NCI-H1105 treated with DMSO at 0.1 percent for 48 hours (cell line): ENCODE data around the gene HPCA.

Source experiments
- DNase-seq: peaks from one replicate; lab custom pipeline; 2025; lab: John Stamatoyannopoulos, UW

The HPCA gene

GRCh38 chr1:32889731-32890278 lies 3.5 kb downstream of the HPCA start:
- no peak for DNase-seq

GRCh38 chr1:32890516-32891240 lies 4.4 kb downstream of the HPCA start:
- DNase-seq, result no peak

- no peak for DNase-seq
These were observed 4.9 kb downstream of the HPCA start for GRCh38 chr1:32891241-32891570.

GRCh38 chr1:32891630-32892029 lies 5.3 kb downstream of the HPCA start:
- DNase-seq, result no peak

- DNase-seq, result peak; percentile 67
These were observed 6.3 kb downstream of the HPCA start for GRCh38 chr1:32892368-32893197.

GRCh38 chr1:32893198-32894018 lies 7.1 kb downstream of the HPCA start:
- DNase-seq, result peak; percentile 70

- peak; percentile 42 for DNase-seq
These were observed 7.8 kb downstream of the HPCA start for GRCh38 chr1:32894019-32894600.

- no peak for DNase-seq
These were observed 8.4 kb downstream of the HPCA start for GRCh38 chr1:32894681-32895080.

GRCh38 chr1:32895325-32896215 lies 9.3 kb downstream of the HPCA start:
- no peak for DNase-seq

- DNase-seq, result no peak
These were observed 10.2 kb downstream of the HPCA start for GRCh38 chr1:32896451-32896850.

- no peak for DNase-seq
These were observed 11.1 kb downstream of the HPCA start for GRCh38 chr1:32897082-32898049.

- DNase-seq, result no peak
These were observed 11.8 kb downstream of the HPCA start for GRCh38 chr1:32898056-32898455.

GRCh38 chr1:32898958-32899357 lies 12.7 kb downstream of the HPCA start:
- DNase-seq, result no peak

- no peak for DNase-seq
These were observed 13.4 kb downstream of the HPCA start for GRCh38 chr1:32899586-32900296.

- no peak for DNase-seq
These were observed 14.2 kb downstream of the HPCA start for GRCh38 chr1:32900371-32900955.

GRCh38 chr1:32900956-32901822 lies 14.9 kb downstream of the HPCA start, which contains the start of gene TMEM54:
TMEM54 (minus strand) TSS chr1:32901389; CDS start chr1:32901238, 151 bp downstream.
- DNase-seq, result no peak

GRCh38 chr1:32901823-32902534 lies 15.7 kb downstream of the HPCA start:
- DNase-seq, result no peak
